Globus pallidus (tissue), 1 donor: ENCODE results near the gene MELK.

Experiments used
- DNase-seq: peaks from one replicate; pipeline ENCODE4 v3.0.0-alpha.2; 2015; ENCODE audit warnings: low spot score

The MELK gene

GRCh38 chr9:36676091-36676490 lies 103.4 kb downstream of the MELK start:
- DNase-seq: no peak

- no peak for DNase-seq
Observed at GRCh38 chr9:36676778-36677485, 104.2 kb downstream of the MELK start.

DNA sequence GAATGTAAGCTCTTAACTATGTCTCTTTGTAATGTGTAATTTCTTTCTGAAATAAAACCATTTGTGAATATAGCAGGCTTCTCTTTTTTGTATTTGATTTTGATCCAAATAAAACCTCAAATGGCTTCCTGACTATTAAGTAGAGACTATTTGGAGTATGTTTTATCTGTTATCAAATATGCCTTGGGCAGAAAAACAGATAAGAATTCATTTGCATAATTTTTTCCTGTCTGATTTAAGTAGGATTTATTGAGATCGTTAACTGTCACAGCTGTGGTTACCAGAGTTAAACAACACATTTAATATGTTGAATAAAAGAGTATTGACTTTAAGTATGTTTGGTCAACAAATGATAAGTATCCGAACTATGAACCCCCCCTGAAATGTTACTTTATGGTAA lies 104.9 kb downstream of the MELK start:
- DNase-seq: no peak

DNA sequence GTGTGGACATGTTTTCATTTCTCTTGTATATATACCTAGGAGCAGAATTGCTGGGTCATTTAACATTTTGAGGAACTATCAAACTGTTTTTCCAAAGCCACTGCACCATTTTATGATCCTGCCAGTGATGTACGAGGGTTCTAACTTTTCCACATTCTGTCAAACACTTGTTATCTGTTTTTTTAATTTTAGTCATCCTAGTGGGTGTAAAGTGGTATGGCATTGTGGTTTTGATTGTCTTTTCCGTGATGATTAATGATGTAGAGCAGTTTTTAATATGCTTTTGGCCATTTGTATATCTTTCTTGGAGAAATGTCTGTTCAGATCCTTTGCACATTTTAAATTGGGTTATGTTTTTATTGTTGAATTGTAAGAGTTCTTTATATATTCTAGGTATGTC lies 107.0 kb downstream of the MELK start:
- no peak for DNase-seq

DNA sequence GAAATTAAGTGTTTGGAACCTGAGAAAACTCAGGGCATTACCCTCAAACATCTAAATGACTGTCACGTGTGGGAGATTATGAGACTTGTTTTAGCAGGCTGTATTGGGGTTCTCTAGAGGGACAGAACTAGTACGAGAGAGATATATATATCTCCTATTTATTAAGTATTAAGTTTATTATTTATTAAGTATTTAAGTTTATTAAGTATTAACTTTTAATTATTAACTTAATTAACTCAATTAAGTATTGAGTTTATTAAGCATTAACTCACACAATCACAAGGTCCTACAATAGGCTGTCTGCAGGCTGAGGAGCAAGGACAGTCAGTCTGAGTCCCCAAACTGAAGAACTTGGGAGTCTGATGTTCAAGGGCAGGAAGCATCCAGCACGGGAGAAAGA lies 113.8 kb downstream of the MELK start:
- DNase-seq: no peak

DNA sequence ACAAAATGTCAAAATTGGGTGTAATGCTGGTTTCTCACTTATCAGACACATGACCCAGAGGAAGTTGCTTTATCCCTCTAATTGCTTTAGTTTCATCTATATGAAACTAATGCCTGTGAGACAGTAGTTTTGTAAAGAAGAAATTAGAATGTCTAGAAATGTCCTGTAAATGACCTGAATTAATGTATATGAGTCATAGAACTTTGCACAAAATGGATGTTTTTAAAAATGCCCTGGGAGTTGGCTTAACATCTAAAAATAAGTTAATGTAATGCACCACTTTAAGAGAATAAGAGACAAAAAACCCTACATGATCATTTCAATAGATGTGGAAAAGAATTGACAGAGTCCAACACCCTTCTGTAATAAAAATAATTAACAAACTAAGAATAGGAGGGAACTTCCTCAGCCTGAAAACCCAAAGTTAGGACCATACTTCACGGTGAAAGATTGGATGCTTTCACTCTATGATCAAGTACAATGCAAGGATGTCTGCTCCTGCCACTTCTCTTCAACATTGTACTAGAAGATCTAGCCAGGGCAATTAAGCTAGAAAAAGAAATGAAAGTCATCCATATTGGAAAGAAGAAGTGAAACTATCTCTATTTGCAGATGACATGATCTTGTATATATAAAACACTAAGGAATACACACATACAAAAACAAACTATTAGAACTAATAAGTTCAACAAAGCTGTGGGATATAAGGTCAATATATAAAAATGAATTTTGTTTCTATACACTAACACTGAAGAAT lies 117.9 kb downstream of the MELK start:
- DNase-seq: no peak

GRCh38 chr9:36691671-36692070 lies 119.0 kb downstream of the MELK start:
- no peak for DNase-seq

GRCh38 chr9:36698984-36699383 lies 126.3 kb downstream of the MELK start:
- DNase-seq: no peak

DNA sequence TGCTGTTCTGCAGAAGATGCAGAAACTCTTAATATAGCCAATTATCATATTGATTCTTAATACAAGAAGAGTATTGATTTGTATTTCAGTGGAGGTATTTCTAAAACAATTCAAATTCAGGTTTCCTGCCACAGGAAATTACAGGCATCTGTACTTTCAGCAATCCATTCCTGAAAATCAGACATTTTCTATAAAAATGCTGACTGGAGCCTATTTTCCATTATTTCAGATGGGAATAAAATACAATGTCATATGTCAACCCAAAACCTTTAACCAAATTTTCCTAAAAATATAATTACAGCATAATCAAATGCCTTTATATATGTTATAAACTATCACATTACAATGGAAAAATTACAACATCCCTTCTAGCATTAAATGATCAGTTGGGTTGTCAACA lies 131.5 kb downstream of the MELK start:
- DNase-seq: no peak

- DNase-seq: no peak
Observed at GRCh38 chr9:36713515-36714490, 141.1 kb downstream of the MELK start.

GRCh38 chr9:36716496-36716895 lies 143.8 kb downstream of the MELK start:
- no peak for DNase-seq

DNA sequence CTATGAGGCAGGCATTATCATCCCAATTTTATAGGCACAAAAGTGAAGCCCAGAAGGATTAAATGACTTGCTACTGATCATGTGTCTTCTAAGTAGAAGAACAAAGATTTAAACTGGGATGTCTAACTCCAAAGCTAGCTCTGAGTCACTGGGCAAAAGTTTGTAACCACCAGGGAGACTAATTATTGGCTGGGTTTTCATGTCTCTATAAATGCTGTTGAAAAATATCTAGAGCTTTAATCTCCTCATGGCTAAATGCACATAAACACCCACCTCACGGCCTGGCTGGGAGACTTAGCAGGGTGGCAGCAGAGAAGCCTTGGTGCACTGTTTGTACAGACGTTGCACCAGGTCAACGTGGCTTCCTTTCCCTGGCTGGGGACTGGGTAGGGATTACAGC lies 144.6 kb downstream of the MELK start:
- no peak for DNase-seq

DNA sequence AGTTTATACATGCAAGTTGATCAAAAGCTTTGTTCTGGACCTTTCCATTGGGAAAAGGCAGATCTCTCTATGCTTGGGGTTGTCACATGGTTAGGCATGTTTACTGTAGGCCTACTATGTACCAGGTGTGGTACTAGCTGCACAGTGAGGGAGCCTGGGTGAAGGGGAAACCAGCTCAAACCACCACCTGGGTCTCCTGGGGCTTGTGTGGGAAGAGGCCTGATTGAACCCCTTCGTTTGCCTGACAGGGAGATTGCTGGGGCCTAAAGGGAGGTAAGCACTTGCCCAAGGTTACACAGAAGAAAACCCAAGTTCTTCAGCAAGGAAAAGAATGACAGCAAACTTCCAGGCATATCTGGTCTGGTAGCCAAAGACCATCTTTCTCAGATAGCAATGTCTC lies 145.9 kb downstream of the MELK start:
- DNase-seq: no peak

GRCh38 chr9:36720043-36720442 lies 147.3 kb downstream of the MELK start:
- DNase-seq: no peak

DNA sequence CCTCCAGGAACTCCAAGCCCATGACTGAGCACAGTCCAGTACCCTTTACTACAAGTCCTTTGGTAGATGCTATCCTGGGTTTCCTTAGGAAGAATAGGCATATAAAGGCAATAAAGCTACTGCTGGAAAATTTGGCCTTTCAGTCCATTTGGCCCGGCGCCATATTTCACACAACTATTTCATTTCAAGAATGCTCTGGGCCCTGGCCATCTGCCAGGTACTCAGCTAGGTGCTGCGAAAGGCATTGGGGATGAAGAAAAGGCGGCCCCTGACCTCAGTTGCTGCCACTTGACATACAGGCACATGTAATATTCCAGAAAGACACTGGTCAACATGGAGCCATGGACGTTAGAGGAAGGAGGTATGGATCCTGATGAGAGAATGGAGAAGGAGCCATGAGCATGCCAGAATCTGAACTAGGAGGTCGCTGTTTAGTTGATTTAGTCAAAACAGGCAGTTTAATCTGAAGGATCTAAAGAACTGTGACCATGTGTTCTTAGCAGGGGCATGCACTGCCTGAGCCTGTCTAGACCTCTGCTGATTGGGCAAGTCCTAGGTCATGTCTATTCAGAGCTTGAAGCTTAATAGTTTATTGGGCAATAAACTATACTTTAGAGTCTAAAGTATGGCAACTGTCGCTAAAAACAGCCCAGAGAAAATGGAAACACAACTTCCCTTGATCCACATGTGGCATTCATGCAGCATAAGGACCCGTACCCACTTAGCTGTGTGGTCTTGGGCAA lies 149.3 kb downstream of the MELK start:
- DNase-seq: no peak

GRCh38 chr9:36725777-36726356 lies 153.2 kb downstream of the MELK start:
- DNase-seq: no peak
